Middle frontal gyrus (tissue), 1 donor: ENCODE results near the gene ALG1L2.
A peak's percentile ranks its signal among the peaks of the same experiment; 100 is the strongest.
"Not testable (repeated sequence)": the region's sequence is repeated elsewhere in the genome, so short reads cannot be mapped to it uniquely, and the experiment has no call there.

ENCODE experiments used
- DNase-seq: peaks from one replicate; pipeline ENCODE4 v3.0.0-alpha.2; 2015; ENCODE audit warnings: low spot score; ENCODE audit errors: extremely low spot score

The ALG1L2 gene

DNA sequence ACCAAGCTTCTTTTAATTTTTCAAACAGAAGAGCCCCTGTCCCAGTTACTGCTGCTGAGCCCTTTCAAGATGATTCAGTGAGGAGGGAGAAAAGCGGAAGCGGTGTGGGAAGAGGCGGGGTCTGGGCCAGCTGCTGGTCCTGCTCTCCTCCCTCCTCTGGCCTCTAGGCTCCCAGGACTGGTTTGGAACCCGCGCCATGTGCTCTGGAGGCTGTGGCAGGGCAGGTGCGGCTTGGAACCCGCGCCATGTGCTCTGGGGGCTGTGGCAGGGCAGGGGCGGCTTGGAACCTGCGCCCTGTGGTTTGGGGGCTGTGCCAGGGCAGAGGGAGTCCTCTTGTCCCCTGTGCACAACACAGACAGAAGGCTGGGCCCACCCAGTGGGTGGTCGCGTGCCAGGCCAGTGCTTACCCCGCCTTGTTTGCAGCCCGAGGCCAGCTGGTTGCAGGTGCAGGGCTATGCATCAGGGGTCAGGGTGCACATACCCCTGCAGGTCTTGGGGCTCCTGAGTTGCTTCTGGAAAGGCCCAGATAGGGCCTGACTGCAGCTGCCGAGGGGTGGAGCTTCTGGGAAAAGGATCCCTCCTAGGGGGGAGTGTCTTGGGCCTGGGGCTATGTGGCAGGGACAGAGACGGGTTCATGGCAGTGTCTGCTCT lies 12.2 kb downstream of the ALG1L2 start:
- DNase-seq, result no peak

DNA sequence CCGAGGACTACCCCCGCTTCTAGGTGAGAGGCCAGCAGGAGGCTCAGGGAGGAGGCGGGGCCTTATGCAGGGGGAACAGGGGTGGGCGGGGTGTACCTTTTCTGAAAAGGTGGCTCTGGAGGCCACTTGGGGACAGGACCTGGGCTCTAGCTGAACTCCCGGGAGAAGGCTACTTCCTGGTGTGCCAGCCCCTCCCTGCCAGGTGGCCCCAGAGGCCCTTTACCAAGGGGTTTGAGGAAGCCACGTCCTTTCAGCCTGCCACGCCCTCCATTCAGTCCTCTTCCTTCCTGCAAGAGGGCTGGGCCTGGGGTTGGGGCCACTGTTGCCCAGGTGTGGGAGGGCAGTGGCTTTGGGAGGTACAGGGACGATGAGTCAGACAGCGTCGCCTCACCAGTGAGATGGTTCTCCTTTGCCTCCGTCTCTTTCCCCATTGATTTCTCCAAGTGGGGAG lies 12.9 kb downstream of the ALG1L2 start:
- DNase-seq, result not testable (repeated sequence)

DNA sequence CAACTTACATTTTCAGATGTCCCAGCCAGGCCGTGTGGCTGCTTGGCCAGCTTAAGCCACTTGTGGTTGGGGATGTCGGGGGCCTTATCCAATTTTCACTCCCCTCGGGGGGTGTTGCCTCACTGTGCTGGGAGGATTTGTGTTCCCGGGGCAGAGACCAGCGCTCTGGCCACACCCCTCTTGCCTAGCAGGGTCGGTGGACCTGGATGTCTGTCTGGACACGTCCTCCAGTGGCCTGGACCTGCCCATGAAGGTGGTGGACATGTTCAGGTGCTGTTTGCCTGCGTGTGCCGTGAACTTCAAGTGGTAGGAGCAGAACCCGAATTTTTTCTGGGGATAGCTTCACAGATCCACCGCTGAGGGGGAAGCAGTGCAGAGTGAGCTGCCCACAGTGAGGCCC lies 14.2 kb downstream of the ALG1L2 start:
- not testable (repeated sequence) for DNase-seq

DNA sequence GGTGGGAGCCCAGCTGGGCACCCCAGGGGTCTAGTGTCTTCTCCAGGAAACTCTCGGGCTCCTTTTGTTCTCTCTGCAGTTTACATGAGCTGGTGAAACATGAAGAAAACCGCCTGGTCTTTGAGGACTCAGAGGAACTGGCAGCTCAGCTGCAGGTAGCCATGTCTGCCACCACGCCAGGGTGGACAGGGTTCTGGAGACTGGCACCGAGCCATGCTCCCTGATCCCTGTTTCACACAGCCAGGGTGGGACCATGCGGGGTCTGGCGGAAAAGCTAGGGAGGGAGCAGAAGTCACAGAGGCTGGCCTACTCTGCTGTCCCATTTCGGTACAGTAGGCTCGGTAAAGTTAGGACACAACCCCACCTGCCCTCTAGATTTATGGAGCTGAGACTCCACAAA lies 15.5 kb downstream of the ALG1L2 start:
- not testable (repeated sequence) for DNase-seq

DNA sequence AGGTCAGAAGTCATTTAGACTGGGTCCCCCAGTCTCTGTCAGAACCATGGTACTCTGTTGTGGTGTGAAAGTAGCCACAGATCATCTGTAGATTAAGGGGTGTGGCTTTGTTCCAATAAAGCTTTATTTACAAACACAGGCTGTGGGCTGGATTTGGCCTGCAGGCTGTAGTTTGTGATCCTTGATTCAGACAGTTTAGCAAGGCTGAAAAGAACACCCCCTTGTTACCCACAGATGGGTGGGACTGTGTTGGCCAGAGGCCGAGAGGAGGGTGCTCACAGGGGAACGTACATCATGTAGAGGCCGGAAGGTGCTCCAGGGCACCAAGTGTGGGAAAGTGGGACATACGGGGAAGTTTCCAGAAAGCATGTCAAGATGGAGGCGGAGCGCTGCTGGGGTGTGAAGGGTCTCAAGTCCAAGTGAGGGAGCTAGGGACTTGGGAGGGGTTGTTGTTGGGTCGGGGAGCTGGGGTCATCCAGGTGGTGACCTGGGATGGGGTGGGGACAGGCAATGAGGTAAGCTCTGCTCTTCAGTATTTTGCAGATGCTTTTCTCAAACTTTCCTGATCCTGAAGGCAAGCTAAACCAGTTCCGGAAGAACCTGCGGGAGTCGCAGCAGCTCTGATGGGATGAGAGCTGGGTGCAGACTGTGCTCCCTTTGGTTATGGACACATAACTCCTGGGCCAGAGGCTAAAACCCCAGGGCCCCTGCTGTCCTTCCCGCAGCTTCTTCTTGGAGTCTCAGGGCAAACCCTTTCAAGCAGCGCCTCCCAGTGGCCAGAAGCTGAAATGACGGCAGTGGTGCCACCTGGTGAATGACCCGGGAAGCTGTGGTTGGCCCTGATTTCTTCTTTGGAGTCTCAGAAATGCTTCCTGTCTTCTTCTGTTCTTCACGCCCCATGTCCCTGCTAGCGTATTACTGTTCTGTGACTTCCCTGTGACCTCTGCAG lies 16.3 kb downstream of the ALG1L2 start:
- not testable (repeated sequence) for DNase-seq

DNA sequence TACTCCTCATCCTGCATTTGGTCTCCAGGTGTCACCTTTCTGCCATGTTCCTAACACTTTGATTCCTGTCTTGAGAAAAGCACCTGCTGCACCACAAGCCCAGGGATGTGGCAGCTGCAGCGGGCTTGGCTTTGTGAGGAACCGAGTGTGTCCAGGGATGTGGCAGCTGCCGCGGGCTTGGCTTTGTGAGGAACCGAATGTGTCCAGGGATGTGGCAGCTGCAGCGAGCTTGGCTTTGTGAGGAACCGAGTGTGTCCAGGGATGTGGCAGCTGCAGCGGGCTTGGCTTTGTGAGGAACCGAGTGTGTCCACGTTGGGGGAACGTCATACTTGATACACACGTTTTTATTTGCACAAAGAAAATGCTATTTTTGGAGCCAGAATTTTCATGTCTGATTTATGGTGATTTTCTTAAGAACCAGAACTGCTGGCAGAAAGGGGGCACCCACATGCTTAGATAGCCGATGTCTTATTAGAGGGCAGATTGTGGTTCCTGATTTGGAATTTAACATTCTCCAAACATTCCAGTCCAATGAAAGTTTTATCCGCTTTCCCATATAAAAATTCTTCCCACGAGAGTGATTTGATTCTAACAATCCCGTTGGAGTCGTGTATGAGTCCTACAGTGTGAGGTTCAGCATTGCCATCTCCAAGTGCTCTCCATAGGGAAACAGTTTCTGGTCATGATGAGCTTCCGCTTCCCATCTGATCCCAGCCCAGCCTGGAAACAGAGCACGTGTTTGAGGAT lies 17.2 kb downstream of the ALG1L2 start:
- DNase-seq, result not testable (repeated sequence)

DNA sequence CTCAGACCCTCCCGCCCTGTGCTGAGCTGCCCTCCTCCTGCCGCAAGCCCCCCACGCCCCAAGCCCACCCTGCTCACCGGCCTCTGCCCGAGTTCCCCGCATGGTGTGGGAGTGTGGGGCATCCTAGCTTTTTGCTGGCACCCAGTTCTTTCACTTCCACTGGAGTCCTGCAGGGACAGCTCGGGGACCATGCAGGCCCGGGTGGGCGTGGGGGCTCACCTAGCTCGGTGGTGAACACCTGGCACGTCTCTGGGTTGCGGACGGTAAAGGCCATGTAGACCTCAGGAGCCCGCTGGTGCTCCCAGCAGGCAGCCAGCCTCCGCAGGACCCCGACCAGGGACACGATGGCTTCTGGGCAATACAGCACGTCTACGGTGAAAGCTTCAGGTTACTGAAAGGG lies 20.9 kb downstream of the ALG1L2 start:
- DNase-seq, result not testable (repeated sequence)

DNA sequence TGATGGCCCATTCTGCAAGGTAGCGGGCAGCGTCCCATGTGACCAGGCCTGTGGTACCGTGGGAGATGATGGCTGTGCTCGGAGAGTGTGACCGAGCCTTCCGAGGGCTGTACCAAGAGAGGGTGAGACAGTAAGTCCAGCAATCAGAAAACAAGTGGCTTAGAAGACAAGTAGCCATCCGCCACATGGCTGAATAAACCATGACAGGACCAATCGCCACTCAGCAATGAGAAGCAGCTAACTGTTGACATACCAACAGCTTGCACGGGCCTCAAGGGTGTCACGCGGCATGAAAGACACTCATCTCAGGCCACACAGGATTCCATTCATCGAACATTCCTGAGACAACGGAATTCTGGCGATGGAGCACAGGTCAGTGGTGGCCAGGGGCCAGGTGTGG lies 22.6 kb downstream of the ALG1L2 start:
- DNase-seq, result not testable (repeated sequence)

DNA sequence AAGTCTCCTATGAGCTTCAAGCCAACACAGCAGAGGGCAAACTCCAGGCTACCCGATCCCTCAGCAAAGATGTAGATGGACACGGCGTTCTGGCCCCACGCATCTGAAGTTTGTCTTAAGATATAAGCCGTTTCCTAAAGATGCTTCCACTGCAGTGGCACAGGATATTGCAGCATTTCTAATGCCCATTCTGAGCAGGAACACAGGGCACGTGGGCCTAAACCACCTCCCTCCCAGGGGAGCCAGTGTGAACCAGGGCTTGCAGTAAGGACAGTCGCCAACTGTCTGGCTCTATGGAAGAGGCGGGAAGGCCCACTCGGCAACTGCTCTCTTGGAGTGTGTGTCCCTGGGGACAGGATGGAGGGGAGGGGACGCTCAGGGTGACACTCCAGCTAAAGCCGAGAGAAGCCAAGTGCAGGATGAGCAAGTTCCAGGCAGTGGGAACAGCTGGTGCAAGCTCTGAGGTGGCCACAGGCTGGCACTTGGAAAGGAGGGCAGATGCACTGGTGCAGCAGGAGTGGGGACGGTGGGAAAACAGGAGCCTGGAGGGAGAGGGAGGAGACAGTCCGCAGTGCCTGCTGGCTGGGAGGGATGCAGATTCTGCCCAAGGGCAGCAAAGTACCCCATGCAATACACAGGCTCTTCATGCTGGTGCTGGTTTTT lies 25.8 kb downstream of the ALG1L2 start:
- not testable (repeated sequence) for DNase-seq

DNA sequence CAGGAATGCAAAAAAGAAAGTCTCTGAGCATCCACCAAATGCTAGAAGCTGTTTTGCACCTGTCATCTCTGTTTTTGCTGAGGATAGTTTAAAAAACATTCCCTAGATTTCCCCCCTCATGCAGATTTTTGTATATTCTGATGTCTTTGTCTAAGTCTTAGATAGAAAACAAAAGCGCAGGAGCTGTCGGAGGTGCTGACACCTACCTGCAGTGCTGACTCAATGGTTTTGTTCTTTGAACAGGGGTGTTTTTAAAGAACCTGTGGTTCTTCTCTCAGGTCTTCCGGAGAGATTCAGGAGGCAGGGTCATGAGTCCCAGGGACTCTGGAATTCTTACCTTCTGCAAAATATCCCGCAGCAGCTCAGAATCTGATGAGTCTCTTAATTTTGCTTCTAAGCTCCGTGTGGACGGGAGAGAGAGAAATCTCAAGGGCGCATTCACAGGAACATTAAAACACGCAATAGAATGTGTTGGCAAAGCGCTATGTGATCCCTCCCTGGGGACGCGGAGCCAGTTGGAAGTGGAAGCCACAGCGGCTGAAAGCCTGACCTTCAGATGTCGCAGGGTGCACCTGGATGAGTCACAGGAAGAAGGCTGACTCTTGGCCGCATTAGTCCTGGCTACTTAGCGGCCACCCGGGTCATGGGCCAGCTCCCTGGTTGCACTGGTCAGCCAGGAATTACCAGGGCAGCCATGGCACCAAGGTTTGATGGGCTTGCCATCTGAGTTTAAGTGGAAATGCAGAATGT lies 27.4 kb downstream of the ALG1L2 start:
- DNase-seq, result not testable (repeated sequence)

DNA sequence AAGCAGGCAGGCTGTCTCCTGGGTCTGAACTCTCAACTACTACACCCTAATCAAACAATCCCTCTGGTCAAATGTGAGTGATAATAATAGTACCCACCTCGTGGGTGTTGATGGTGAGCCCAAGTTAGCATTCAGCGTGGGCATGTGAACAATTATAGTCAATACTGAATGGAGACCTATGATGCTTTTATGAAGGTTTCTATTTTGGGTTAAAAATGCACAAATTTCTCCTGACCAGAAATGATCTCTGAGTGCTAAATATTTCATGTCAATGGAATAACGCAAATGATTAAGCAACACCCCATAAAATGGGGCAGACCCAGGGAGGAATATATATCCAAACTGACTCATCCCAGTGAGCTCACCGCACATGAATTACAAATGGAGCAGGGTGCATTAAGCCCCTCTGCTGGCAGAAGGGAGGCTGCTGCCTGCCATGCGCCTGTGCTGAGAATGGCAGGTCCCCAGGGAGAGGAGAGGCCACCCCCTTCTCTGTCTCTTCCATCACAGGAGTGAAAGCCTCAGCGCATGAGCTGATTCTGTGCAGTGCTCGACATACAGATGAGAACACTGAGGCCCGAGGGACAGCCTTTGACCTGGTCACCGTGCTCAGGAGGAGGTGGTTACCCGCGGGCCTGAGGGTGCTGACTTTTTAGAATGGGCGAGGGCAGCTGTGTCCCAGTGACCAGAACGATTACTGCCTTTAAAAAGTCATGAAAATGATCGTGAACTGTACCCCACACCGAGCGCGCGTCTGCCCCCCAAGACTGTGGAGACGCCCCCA lies 28.9 kb downstream of the ALG1L2 start:
- DNase-seq, result not testable (repeated sequence)

DNA sequence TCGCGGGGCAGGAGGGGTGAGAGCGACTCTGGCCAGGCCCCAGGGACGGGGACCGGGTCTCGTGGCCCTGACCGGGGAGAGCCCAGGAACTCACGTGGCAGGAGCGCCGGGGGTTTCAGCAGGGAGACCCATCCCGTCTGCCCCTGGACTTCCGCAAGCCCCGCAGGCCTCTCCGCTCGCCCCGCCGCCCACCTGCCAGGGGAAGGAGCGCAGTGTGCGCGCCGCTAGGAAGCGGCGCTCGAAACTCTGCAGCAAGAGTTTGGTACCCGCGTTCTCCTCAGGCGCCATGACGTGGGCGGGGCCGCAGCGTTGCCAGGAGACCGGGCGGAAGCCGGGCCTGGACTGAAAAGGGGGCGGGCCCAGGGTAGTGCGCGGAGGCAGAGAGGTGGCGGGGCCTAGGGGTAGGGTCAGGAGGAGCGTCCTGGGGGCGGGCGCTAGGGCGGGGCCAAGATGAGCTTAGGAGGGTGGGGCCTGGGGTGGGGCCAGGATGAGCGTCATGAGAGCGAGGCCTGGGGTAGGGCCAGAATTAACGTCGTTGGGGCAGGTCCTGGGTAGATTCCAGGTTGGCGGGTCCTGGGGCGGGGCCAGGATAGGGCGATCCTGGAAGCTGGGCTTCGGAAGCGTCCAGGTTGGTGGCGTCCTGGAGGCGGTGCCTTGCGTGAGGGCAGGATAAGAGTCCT lies 29.7 kb downstream of the ALG1L2 start:
- peak; percentile 90 for DNase-seq

DNA sequence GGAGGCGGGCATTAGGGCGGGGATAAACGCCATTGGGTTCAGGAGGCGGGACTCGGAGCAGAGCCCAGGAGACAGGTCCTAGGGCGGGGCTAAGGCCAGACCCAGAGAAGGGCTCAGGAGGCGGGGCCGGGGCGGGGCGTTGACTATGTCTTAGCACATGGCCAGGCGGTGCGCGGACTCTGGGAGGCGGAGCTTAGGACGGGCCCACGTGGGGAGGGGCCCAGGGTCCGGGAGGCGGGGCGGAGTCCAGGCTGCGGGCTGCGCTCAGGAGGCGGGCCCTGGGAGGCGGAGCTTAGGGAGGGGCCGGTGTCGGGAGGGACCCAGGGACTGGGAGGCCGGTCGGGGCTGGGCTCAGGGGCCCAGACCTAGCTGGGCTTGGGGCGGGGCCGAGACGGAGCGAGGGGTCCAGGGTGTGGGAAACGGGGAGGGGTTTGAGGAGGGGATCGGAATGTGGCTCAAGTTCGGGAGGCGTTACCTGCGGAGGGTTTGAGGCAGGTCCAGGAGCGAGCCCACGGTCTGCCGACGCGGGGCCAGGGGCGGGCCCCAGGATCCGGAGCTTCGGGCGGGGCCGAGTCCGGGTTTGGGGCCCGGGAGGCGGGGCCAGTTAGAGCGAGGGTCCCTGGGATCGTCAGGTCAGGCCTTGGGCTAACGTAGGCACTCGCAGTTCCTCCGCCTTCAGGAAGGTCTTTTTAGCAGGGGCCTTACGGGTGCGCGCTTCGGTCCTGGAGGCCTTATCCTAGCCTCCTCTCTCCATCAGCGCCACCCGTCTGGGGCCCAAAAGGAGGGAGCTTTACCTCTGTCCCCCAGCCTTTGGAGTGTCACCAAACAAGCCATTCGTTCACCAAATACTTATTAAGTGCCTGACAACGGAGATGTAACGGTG lies 30.5 kb downstream of the ALG1L2 start:
- peak; percentile 74 for DNase-seq

DNA sequence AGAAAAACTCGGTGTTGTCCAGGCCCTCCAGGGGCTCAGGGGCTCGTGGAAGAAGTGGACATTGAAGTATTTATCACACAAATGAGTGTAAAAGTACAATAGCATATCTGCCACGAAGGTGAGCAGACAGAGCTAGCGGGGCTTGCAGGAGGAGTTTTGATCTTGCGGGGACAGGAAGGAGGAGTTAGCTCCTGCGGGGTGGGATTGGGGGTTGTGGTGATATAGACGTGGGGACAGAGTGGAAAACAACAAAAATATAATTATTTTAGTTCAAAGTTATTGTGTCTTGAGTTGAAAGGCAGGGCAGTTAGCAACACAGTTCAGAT lies 31.1 kb downstream of the ALG1L2 start:
- not testable (repeated sequence) for DNase-seq

DNA sequence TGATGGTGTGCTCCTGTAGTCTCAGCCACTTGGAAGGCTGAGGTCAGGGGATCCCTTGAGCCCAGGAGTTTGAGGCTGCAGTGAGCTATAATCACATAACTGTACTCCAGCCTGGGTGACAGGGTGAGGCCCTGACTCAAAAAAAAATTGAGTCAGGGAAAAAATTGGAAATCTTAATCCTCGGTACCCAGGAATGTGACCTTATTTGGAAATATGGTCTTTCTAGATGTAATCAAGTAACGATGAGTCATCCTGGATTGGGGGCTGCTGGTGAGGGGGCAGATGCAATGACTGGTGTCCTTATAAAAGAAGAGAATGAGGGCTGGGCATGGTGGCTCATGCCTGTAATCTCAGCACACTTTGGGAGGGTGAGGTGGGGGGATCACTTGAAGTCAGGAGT lies 33.8 kb downstream of the ALG1L2 start:
- DNase-seq, result not testable (repeated sequence)

DNA sequence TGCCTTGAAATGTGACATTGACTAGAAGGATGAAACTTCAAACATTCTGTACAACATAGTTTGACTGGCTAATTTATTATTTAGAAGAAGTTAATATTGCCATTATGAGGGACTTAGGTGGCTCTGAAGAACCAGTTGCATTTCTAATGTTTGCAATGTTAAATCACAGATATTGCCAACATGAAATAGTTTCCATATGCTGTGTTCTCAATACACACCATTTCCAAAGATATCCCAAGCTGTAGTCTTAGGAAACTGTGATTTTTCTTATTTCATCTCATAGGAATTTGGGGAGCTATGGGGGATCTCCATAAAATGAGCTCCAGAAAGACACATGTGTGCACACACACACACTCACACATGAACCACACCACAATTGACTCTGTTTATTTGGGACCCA lies 36.3 kb downstream of the ALG1L2 start:
- DNase-seq, result no peak

DNA sequence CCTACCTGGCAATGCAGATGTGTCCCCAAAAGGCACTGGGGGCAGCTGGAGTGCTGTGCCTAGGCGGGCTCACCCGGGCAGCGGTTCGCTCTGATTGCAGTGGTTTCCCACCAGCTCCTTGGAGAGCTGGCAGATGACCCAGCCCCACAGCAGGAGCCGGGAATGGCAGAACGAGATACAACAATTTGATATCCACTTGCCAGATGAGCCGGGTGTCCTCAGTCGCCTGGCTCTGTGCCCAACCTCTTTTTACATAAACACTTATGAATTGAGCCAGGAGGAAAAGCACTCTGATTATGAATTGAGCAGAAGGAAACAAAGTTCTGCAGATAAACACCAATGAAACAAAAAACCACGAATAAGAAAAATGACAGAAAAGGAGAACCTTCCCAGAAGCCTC lies 38.2 kb downstream of the ALG1L2 start:
- DNase-seq, result not testable (repeated sequence)

DNA sequence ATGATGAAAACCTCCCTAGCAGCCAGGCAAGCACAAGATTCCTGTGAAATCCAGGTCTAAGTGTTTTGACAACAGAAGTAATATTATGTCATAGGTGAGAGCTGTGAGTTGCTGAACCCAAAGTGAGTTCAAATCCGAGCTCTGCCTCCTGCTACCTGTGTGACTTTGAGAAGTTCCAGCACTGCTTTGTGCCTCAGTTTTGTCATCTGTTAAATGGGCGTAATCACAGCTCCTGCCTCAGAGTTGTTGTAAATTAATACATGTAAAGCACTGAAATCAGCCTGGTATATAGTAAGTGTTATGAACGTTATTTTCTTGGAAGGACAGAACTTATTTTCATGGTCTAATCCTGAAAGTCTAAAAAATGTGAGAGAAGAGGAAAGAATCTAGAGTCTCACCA lies 38.7 kb downstream of the ALG1L2 start:
- DNase-seq, result not testable (repeated sequence)
